Osteoblast (primary cell): ENCODE results near the gene SPRR2F. TPM values are rescaled to one million over a fixed set of nuclear protein-coding genes. Genes with fewer than 3 reads are reported as not detected.
"Not testable (repeated sequence)": the region's sequence is repeated elsewhere in the genome, so short reads cannot be mapped to it uniquely, and the experiment has no call there.

Source experiments
- DNase-seq: peaks from one replicate; pipeline ENCODE4 v3.0.0; 2011; ENCODE audit warnings: low spot score, mixed read lengths; ENCODE audit not compliant: insufficient read length; ENCODE audit errors: missing footprints
- H2AFZ ChIP-seq: 2 replicates; pipeline ENCODE4 v1.6.0; 2011; ENCODE audit warnings: mild to moderate bottlenecking, low read length
- H3K27ac ChIP-seq: 2 replicates; pipeline ENCODE4 v1.5.1; 2011; ENCODE audit warnings: mild to moderate bottlenecking, low read depth, low read length, moderate library complexity
- H3K27me3 ChIP-seq: 2 replicates; pipeline ENCODE4 v1.6.0; 2012; ENCODE audit warnings: mild to moderate bottlenecking, control low read depth, inconsistent platforms, low read length, moderate library complexity; ENCODE audit not compliant: insufficient read depth
- H3K36me3 ChIP-seq: 2 replicates; pipeline ENCODE4 v1.5.1; 2011; ENCODE audit warnings: mild to moderate bottlenecking, low read length, control low read depth, moderate library complexity; ENCODE audit not compliant: insufficient read depth
- H3K4me1 ChIP-seq: 2 replicates; pipeline ENCODE4 v1.5.1; 2011; ENCODE audit warnings: mild to moderate bottlenecking, low read length, control low read depth, moderate library complexity; ENCODE audit not compliant: insufficient read depth
- H3K4me2 ChIP-seq: 2 replicates; pipeline ENCODE4 v1.6.0; 2011; ENCODE audit warnings: mild to moderate bottlenecking, low read length; ENCODE audit not compliant: insufficient read depth
- H3K4me3 ChIP-seq: fragments of 200-600 bp; sonication (generic); 3 replicates; pipeline ENCODE4 v1.5.1; 2012; ENCODE audit warnings: mild to moderate bottlenecking, low read length, inconsistent platforms; ENCODE audit not compliant: insufficient read depth
- H3K79me2 ChIP-seq: 2 replicates; pipeline ENCODE4 v1.6.0; 2012; ENCODE audit warnings: mild to moderate bottlenecking, low read length, control low read depth, inconsistent platforms; ENCODE audit not compliant: insufficient read depth
- H3K9me3 ChIP-seq: 2 replicates; pipeline ENCODE4 v1.5.1; 2011; ENCODE audit warnings: low read depth, low read length, control low read depth
- H4K20me1 ChIP-seq: 2 replicates; pipeline ENCODE4 v1.6.0; 2012; ENCODE audit warnings: mild to moderate bottlenecking, low read length, control low read depth; ENCODE audit not compliant: insufficient read depth
- CTCF ChIP-seq: IDR thresholded peaks from 2 replicates; pipeline ENCODE4 v1.5.1; 2011; ENCODE audit warnings: mild to moderate bottlenecking, low read depth, low read length, moderate library complexity; ENCODE audit errors: extremely low read depth
- total RNA-seq: library from RNA; depleted of rRNA; stranded (reverse); fragments of >200 nt; gene quantifications from 2 replicates; pipeline ENCODE4 v1.2.3, GENCODE V29; 2012

The SPRR2F gene
- total RNA-seq, 1 donor = not detected

DNA sequence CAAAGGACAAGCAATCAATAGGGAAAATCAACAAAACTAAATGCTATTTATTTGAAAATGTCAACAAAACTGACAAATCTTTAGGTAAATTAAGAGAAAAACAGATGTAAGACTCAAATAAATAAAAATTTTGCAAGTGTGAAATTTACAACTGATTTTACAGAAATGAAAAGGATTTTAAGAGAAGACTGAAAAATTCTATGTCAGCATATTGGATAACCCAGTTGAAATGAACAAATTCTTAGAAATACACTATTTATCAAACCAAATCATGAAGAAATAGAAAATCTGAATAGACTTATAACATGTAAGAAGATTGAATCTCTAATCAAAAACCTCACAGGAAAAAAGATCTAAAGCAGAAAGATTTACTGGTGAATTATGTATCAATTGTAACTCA is 7.6 kb upstream of the SPRR2F start:
- H3K4me2 ChIP-seq = no peak overlapping the region
- H4K20me1 ChIP-seq = no peaks in the 10 kb centered on the region
- no peaks in the 10 kb centered on the region for H3K9me3 ChIP-seq
- H3K27me3 ChIP-seq = no peaks in the 10 kb centered on the region
- H3K4me1 ChIP-seq = no peaks in the 10 kb centered on the region
- DNase-seq = no peak
- no peak for TF ChIP-seq CTCF
- no peaks in the 10 kb centered on the region for H3K36me3 ChIP-seq
- H2AFZ ChIP-seq = no peak overlapping the region
- no peaks in the 10 kb centered on the region for H3K79me2 ChIP-seq
- no peak overlapping the region for H3K4me3 ChIP-seq
- no peak overlapping the region for H3K27ac ChIP-seq

- Histone ChIP-seq H4K20me1 (no peaks in the 10 kb centered on the region), H3K9me3 (no peaks in the 10 kb centered on the region), H3K4me2 (no peak overlapping the region), H3K79me2 (no peaks in the 10 kb centered on the region), H3K27ac (no peak overlapping the region), H3K4me3 (no peak overlapping the region), H2AFZ (no peak overlapping the region), H3K36me3 (no peaks in the 10 kb centered on the region), H3K4me1 (no peaks in the 10 kb centered on the region), H3K27me3 (no peaks in the 10 kb centered on the region)
- TF ChIP-seq CTCF = no peak
- DNase-seq = no peak
Observed at GRCh38 chr1:153119491-153119971, 6.2 kb upstream of the SPRR2F start.

GRCh38 chr1:153115264-153115663 is 1.9 kb upstream of the SPRR2F start:
- not testable (repeated sequence) for H3K4me1 ChIP-seq, H3K27ac ChIP-seq, H3K4me3 ChIP-seq, H3K9me3 ChIP-seq, H3K36me3 ChIP-seq, H2AFZ ChIP-seq, H3K79me2 ChIP-seq, DNase-seq, H3K27me3 ChIP-seq, H3K4me2 ChIP-seq, H4K20me1 ChIP-seq

DNA sequence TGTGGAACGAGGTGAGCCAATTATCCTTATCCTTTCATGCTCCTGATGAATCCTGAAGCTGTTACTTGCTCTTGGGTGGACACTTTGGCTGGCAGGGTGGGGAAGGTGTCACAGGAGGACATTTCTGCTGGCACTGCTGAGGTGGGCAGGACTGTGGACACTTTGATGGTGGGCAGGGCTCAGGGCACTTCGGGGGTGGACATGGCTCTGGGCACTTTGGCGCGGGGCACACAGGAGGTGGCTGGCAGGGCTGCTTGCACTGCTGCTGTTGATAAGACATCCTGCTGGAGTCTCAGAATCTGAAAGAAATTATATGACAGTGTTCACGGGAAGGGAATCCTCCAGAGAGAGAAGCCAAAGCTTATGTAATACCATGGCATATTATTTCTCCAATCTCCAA is 862 bp downstream of the SPRR2F start:
- H3K79me2 ChIP-seq, H3K36me3 ChIP-seq, H3K4me3 ChIP-seq, DNase-seq, H3K4me2 ChIP-seq, H4K20me1 ChIP-seq, H3K27ac ChIP-seq, H3K9me3 ChIP-seq, H3K4me1 ChIP-seq, H3K27me3 ChIP-seq, H2AFZ ChIP-seq: not testable (repeated sequence)

- H3K4me3 ChIP-seq = no peak overlapping the region
- no peaks in the 10 kb centered on the region for H3K79me2 ChIP-seq
- no peaks in the 10 kb centered on the region for H4K20me1 ChIP-seq
- H3K9me3 ChIP-seq = no peaks in the 10 kb centered on the region
- no peak for DNase-seq
- H3K27ac ChIP-seq = no peak overlapping the region
- TF ChIP-seq CTCF = no peak
- H3K4me2 ChIP-seq = no peak overlapping the region
- no peaks in the 10 kb centered on the region for H3K36me3 ChIP-seq
- H3K4me1 ChIP-seq = no peaks in the 10 kb centered on the region
- no peak overlapping the region for H2AFZ ChIP-seq
- H3K27me3 ChIP-seq = no peaks in the 10 kb centered on the region
Observed at GRCh38 chr1:153100245-153100644, 13.1 kb downstream of the SPRR2F start.
